IMR-90 (cell line): ENCODE data around the gene FNDC1. TPM values are rescaled to one million over a fixed set of nuclear protein-coding genes. Genes with fewer than 3 reads are reported as not detected.

Experiments used
- ATAC-seq: fragments of 200-7000 bp; cut with Tn5 transposase; 2 replicates; pipeline ENCODE4 v1.9.1; 2020; ENCODE audit warnings: low read depth, mild to moderate bottlenecking, moderate library complexity
- BruUV-seq: library from RNA; stranded (reverse); fragments of 400-500 nt; replicated peaks from 2 replicates; lab custom pipeline; 2021; lab: Mats Ljungman, UMichigan
- CTCF ChIA-PET: fragments of 300-600 bp; formaldehyde crosslinking; extraction: SDS; loops from one replicate; lab custom pipeline; 2021; ENCODE audit warnings: antibody characterized with exemption; lab: Yijun Ruan, JAX
- POLR2A ChIA-PET: fragments of 300-600 bp; sonication (Branson Sonifier 250); formaldehyde crosslinking; loops from one replicate; lab custom pipeline; 2022; ENCODE audit warnings: antibody characterized with exemption; ENCODE audit not compliant: unreplicated experiment; lab: Charles Lee
- DNase-seq: peaks from one replicate; pipeline ENCODE4 v3.0.0; 2013
- H2AFZ ChIP-seq: replicated peaks from 2 replicates; pipeline ENCODE3; 2013; ENCODE audit warnings: low read length, mild to moderate bottlenecking; ENCODE audit not compliant: poor library complexity
- H2AK5ac ChIP-seq: 2 replicates; pipeline ENCODE4 v1.6.1; 2013; ENCODE audit warnings: low read depth, low read length, inconsistent platforms
- H2AK9ac ChIP-seq: replicated peaks from 2 replicates; pipeline ENCODE3; 2013; ENCODE audit warnings: mild to moderate bottlenecking, low read depth, low read length, moderate library complexity; ENCODE audit not compliant: poor library complexity
- H2BK120ac ChIP-seq: 2 replicates; pipeline ENCODE4 v1.6.1; 2013; ENCODE audit warnings: low read depth, low read length, inconsistent platforms
- H2BK15ac ChIP-seq: 3 replicates; pipeline ENCODE4 v1.6.1; 2013; ENCODE audit warnings: low read depth, low read length, inconsistent platforms
- H2BK20ac ChIP-seq: 2 replicates; pipeline ENCODE4 v1.6.1; 2013; ENCODE audit warnings: low read depth, mild to moderate bottlenecking, inconsistent platforms, low read length, moderate library complexity
- H2BK5ac ChIP-seq: 2 replicates; pipeline ENCODE4 v1.6.1; 2013; ENCODE audit warnings: mild to moderate bottlenecking, low read depth, low read length, inconsistent platforms; ENCODE audit not compliant: poor library complexity, severe bottlenecking
- H3K14ac ChIP-seq: replicated peaks from 2 replicates; pipeline ENCODE4 v1.6.1; 2013; ENCODE audit warnings: low read depth, low read length, inconsistent platforms
- H3K18ac ChIP-seq: 2 replicates; pipeline ENCODE4 v1.6.1; 2013; ENCODE audit warnings: low read depth, low read length, control low read depth
- H3K23ac ChIP-seq: 2 replicates; pipeline ENCODE4 v1.6.1; 2013; ENCODE audit warnings: low read depth, low read length, inconsistent platforms
- H3K27ac ChIP-seq: 2 replicates; pipeline ENCODE4 v1.5.1; 2013; ENCODE audit warnings: mild to moderate bottlenecking, control low read depth, low read length; ENCODE audit not compliant: insufficient read depth
- H3K27me3 ChIP-seq: 2 replicates; pipeline ENCODE4 v1.6.1; 2013; ENCODE audit warnings: low read length; ENCODE audit not compliant: control insufficient read depth, insufficient read depth
- H3K36me3 ChIP-seq: 2 replicates; pipeline ENCODE4 v1.6.1; 2013; ENCODE audit warnings: low read length, mixed read lengths; ENCODE audit not compliant: control insufficient read depth, insufficient read depth
- H3K4ac ChIP-seq: 2 replicates; pipeline ENCODE4 v1.6.1; 2013; ENCODE audit warnings: low read depth, low read length, inconsistent platforms
- H3K4me1 ChIP-seq: 2 replicates; pipeline ENCODE4 v1.6.1; 2013; ENCODE audit warnings: low read length, mixed read lengths; ENCODE audit not compliant: control insufficient read depth, insufficient read depth
- H3K4me2 ChIP-seq: 2 replicates; pipeline ENCODE4 v1.6.1; 2013; ENCODE audit warnings: low read depth, mild to moderate bottlenecking, control low read depth, low read length, moderate library complexity
- H3K4me3 ChIP-seq: 2 replicates; pipeline ENCODE4 v1.5.1; 2013; ENCODE audit warnings: low read depth, mild to moderate bottlenecking, control low read depth, low read length, moderate library complexity; ENCODE audit not compliant: insufficient read depth
- H3K56ac ChIP-seq: 2 replicates; pipeline ENCODE4 v1.6.1; 2013; ENCODE audit warnings: low read length, inconsistent platforms; ENCODE audit not compliant: insufficient read depth; ENCODE audit errors: extremely low read depth
- H3K79me1 ChIP-seq, 2 experiments: 2 replicates each; pipeline ENCODE4 v1.6.1; 2013; ENCODE audit warnings: low read length in 2 of 2, inconsistent platforms in 1 of 2, low read depth in 1 of 2
- H3K9ac ChIP-seq: 2 replicates; pipeline ENCODE4 v1.6.1; 2013; ENCODE audit warnings: low read depth, low read length, control low read depth
- H3K9me1 ChIP-seq: 2 replicates; pipeline ENCODE4 v1.6.1; 2013; ENCODE audit warnings: low read length, inconsistent platforms; ENCODE audit not compliant: insufficient read depth
- H3K9me3 ChIP-seq: 2 replicates; pipeline ENCODE4 v1.6.1; 2013; ENCODE audit warnings: low read length; ENCODE audit not compliant: control insufficient read depth, insufficient read depth
- H4K20me1 ChIP-seq: 2 replicates; pipeline ENCODE4 v1.6.1; 2013; ENCODE audit warnings: low read length, inconsistent platforms; ENCODE audit not compliant: insufficient read depth
- H4K5ac ChIP-seq: 2 replicates; pipeline ENCODE4 v1.6.1; 2013; ENCODE audit warnings: mild to moderate bottlenecking, low read depth, low read length, control low read depth
- H4K8ac ChIP-seq, 2 experiments: 2 replicates each; pipeline ENCODE4 v1.6.1; 2013; ENCODE audit warnings: low read depth in 2 of 2, low read length in 2 of 2, control low read depth in 1 of 2, inconsistent platforms in 1 of 2
- H4K91ac ChIP-seq: 2 replicates; pipeline ENCODE4 v1.6.1; 2013; ENCODE audit warnings: low read depth, low read length, inconsistent platforms; ENCODE audit not compliant: insufficient read depth
- CEBPB ChIP-seq: IDR thresholded peaks from 2 replicates; pipeline ENCODE4 v1.6.1; 2012; ENCODE audit warnings: low read depth, low read length, improper control_type of control experiment
- CHD1 ChIP-seq: IDR thresholded peaks from 2 replicates; pipeline ENCODE4 v1.6.1; 2012; ENCODE audit warnings: low read depth, low read length, improper control_type of control experiment
- FOS ChIP-seq: fragments of 150-350 bp; IDR thresholded peaks from 2 replicates; pipeline ENCODE4 v1.6.1; 2016; ENCODE audit warnings: low read depth, low read length
- MAZ ChIP-seq: IDR thresholded peaks from 2 replicates; pipeline ENCODE4 v1.6.1; 2012; ENCODE audit warnings: low read depth, mild to moderate bottlenecking, low read length, improper control_type of control experiment, moderate library complexity, borderline replicate concordance
- MXI1 ChIP-seq: IDR thresholded peaks from 2 replicates; pipeline ENCODE4 v1.6.1; 2012; ENCODE audit warnings: low read depth, mild to moderate bottlenecking, low read length, moderate library complexity, borderline replicate concordance
- NFE2L2 ChIP-seq: fragments of 150-350 bp; IDR thresholded peaks from 2 replicates; pipeline ENCODE4 v1.6.1; 2016; ENCODE audit warnings: low read depth, mild to moderate bottlenecking, low read length
- RAD21 ChIP-seq: IDR thresholded peaks from 2 replicates; pipeline ENCODE4 v1.6.1; 2012; ENCODE audit warnings: low read length, improper control_type of control experiment
- RCOR1 ChIP-seq: IDR thresholded peaks from 2 replicates; pipeline ENCODE4 v1.6.1; 2012; ENCODE audit warnings: mild to moderate bottlenecking, low read length, improper control_type of control experiment; ENCODE audit not compliant: insufficient replicate concordance
- RFX5 ChIP-seq: IDR thresholded peaks from 2 replicates; pipeline ENCODE4 v1.8.0; 2012; ENCODE audit warnings: low read depth, mild to moderate bottlenecking, low read length, moderate library complexity
- SMC3 ChIP-seq: fragments of 150-350 bp; IDR thresholded peaks from 2 replicates; pipeline ENCODE4 v1.6.1; 2016; ENCODE audit warnings: low read depth, mild to moderate bottlenecking, antibody characterized with exemption, low read length, moderate library complexity
- WGBS, 2 experiments: methylation state at CpG; one replicate each; pipeline versions ENCODE4 v1.1.5 to v1.1.7; 2013; ENCODE audit warnings: missing lambda C conversion rate in 2 of 2; ENCODE audit not compliant: insufficient read length in 1 of 2; ENCODE audit errors: extremely low coverage in 2 of 2; 5-methylcytosine and 5-hydroxymethylcytosine counted together
- dilution Hi-C: fragments of 300-500 bp; cut with HindIII; formaldehyde crosslinking; loops from one replicate; pipeline ENCODE4 v1.14.3; 2018; ENCODE audit warnings: low sequenced_read_pairs; ENCODE audit not compliant: unreplicated experiment
- in situ Hi-C: fragments of 300-500 bp; cut with MboI; formaldehyde crosslinking; loops from 3 replicates; pipeline ENCODE4 v1.14.3; 2019; ENCODE audit warnings: low sequenced_read_pairs, inconsistent platforms, mixed read lengths
- intact Hi-C: fragments of 100-400 bp; cut with micrococcal nuclease; formaldehyde crosslinking; loops from 2 replicates; pipeline ENCODE4 v1.10.0; 2022
- polyA plus RNA-seq, 3 experiments: library from polyadenylated mRNA; depleted of rRNA; stranded (reverse); fragments of >200 nt; gene quantifications; 2 replicates each; pipeline ENCODE4 v1.2.3, GENCODE V29; 2012; ENCODE audit warnings: low replicate concordance in 1 of 3
- total RNA-seq: library from RNA; depleted of rRNA; stranded (reverse); fragments of >200 nt; gene quantifications from 2 replicates; pipeline ENCODE4 v1.2.3, GENCODE V29; 2012
- TF ChIP-seq, protein P1 (sequence below): conservative IDR thresholded peaks from 2 replicates; pipeline ENCODE4 v1.5.1; 2012; ENCODE audit warnings: mild to moderate bottlenecking, low read depth, low read length, improper control_type of control experiment
- TF ChIP-seq, protein P2 (sequence below): fragments of 150-350 bp; IDR thresholded peaks from 2 replicates; pipeline ENCODE4 v1.6.1; 2017; ENCODE audit warnings: mild to moderate bottlenecking, antibody characterized with exemption, low read length, low read depth

FNDC1 gene
- total and polyA plus RNA-seq, 2 of the 4 experiments (the other 2 are of a cell fraction): 0.03 TPM; not detected in 1

DNA sequence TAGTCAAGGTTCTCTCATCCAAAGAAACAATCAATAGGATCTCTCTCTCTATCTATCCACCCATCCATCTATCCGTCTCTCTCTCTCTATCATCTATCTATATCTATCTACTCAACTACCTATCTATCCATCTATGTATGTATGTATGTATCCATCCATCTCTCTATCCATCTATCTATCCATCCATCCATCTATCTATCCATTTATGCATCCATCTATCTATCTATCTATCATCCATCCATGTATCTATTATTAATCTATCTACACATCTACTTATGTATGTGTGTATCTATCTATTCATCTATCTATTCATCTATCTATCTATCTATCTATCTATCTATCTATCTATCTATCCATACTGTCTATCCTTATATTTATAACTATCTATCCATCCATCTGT lies 99.3 kb downstream of the FNDC1 start:
- no peak overlapping the region for H3K4me2 ChIP-seq
- no peaks in the 10 kb centered on the region for H3K4me1 ChIP-seq
- no peak overlapping the region for H2AFZ ChIP-seq
- intact Hi-C loops: no loop called here
- H2BK5ac ChIP-seq: no peak overlapping the region
- no peak overlapping the region for H3K4me3 ChIP-seq
- H4K5ac ChIP-seq: no peak overlapping the region
- no peak overlapping the region for H2AK5ac ChIP-seq
- in situ Hi-C loops: no loop called here
- dilution Hi-C loops: no loop called here
- no peak overlapping the region for H4K91ac ChIP-seq
- ATAC-seq (no peak), DNase-seq (no peak)
- no peak overlapping the region for H4K8ac ChIP-seq
- WGBS, 2 experiments: 100% methylated on average over 1 of the region's 1 CpG; no CpG with 5 or more reads in 1 of the 2 experiments
- H3K56ac ChIP-seq: no peak overlapping the region
- H2BK15ac ChIP-seq: no peak overlapping the region
- H3K27me3 ChIP-seq: no peaks in the 10 kb centered on the region
- H3K9me3 ChIP-seq: no peaks in the 10 kb centered on the region
- no peaks in the 10 kb centered on the region for H3K9me1 ChIP-seq
- no peak for TF ChIP-seq CHD1
- no peak for TF ChIP-seq RCOR1
- TF ChIP-seq NFE2L2: no peak
- TF ChIP-seq MAZ: no peak
- TF ChIP-seq, protein P1, sequence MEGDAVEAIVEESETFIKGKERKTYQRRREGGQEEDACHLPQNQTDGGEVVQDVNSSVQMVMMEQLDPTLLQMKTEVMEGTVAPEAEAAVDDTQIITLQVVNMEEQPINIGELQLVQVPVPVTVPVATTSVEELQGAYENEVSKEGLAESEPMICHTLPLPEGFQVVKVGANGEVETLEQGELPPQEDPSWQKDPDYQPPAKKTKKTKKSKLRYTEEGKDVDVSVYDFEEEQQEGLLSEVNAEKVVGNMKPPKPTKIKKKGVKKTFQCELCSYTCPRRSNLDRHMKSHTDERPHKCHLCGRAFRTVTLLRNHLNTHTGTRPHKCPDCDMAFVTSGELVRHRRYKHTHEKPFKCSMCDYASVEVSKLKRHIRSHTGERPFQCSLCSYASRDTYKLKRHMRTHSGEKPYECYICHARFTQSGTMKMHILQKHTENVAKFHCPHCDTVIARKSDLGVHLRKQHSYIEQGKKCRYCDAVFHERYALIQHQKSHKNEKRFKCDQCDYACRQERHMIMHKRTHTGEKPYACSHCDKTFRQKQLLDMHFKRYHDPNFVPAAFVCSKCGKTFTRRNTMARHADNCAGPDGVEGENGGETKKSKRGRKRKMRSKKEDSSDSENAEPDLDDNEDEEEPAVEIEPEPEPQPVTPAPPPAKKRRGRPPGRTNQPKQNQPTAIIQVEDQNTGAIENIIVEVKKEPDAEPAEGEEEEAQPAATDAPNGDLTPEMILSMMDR: no peak
- no peak for TF ChIP-seq RFX5
- TF ChIP-seq, protein P2, sequence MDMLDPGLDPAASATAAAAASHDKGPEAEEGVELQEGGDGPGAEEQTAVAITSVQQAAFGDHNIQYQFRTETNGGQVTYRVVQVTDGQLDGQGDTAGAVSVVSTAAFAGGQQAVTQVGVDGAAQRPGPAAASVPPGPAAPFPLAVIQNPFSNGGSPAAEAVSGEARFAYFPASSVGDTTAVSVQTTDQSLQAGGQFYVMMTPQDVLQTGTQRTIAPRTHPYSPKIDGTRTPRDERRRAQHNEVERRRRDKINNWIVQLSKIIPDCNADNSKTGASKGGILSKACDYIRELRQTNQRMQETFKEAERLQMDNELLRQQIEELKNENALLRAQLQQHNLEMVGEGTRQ: no peak
- TF ChIP-seq MXI1: no peak
- no peak for TF ChIP-seq RAD21
- TF ChIP-seq CEBPB: no peak
- no peak for TF ChIP-seq SMC3
- TF ChIP-seq FOS: no peak
- H2BK20ac ChIP-seq: no peak overlapping the region
- H3K79me1 ChIP-seq: no peaks in the 10 kb centered on the region
- no peak overlapping the region for H3K18ac ChIP-seq
- no TSS peak for BruUV-seq
- H3K36me3 ChIP-seq: no peaks in the 10 kb centered on the region
- no peak overlapping the region for H3K27ac ChIP-seq
- H3K23ac ChIP-seq: no peak overlapping the region
- no peak overlapping the region for H2BK120ac ChIP-seq
- ChIA-PET CTCF (no interaction called here), POLR2A (no interaction called here)
- H4K20me1 ChIP-seq: no peaks in the 10 kb centered on the region
- H2AK9ac ChIP-seq: no peak overlapping the region
- no peak overlapping the region for H3K14ac ChIP-seq
- no peak overlapping the region for H3K9ac ChIP-seq
- H3K4ac ChIP-seq: no peak overlapping the region
